Measurements from ENCODE around the gene HNRNPA1. TPM values are rescaled to one million over a fixed set of nuclear protein-coding genes. Genes with fewer than 3 reads are reported as not detected.

The HNRNPA1 gene
- total and polyA plus RNA-seq, 9 of the 15 experiments (the other 6 are each of a cell fraction or from before 2014, with no cell fraction given) = 1,166 to 2,703 (median 1,815) TPM

DNA sequence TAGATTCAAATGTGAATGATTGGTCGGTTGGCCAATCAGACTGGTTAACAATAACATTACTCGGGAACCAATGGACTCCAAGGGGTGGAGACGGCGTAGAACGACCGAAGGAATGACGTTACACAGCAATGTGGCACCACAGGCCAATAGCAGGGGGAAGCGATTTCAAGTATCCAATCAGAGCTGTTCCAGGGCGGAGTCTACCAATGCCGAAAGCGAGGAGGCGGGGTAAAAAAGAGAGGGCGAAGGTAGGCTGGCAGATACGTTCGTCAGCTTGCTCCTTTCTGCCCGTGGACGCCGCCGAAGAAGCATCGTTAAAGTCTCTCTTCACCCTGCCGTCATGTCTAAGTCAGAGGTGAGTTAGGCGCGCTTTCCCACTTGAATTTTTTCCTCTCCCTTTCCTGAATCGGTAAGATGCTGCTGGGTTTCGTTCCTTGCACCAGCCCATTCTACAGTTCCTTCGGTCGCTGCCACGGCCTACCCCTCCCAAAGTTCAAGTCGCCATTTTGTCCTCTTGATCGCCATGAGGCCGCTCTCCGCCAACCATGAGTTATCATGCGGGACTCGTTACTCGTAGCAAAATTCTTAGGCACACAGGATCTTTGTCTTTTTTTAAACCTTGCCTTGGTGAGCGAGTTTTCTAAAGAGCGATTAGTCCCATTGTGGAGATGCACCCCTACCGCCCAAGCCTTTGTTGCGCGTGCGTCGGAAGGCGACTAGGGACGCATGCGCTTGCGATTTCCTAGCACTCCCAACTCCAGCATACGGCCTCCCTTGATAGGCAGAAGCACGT, at the start of gene HNRNPA1 (continued):
- TF ChIP-seq, protein P1, sequence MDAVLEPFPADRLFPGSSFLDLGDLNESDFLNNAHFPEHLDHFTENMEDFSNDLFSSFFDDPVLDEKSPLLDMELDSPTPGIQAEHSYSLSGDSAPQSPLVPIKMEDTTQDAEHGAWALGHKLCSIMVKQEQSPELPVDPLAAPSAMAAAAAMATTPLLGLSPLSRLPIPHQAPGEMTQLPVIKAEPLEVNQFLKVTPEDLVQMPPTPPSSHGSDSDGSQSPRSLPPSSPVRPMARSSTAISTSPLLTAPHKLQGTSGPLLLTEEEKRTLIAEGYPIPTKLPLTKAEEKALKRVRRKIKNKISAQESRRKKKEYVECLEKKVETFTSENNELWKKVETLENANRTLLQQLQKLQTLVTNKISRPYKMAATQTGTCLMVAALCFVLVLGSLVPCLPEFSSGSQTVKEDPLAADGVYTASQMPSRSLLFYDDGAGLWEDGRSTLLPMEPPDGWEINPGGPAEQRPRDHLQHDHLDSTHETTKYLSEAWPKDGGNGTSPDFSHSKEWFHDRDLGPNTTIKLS (IDR thresholded peaks at IDR 0.05; ENCODE audit: borderline replicate concordance, low read depth) = no peak
- TF ChIP-seq WHSC1 (IDR thresholded peaks at IDR 0.05; ENCODE audit: low read length) = no peak
- 0 out of 2 replicates have a peak, but pooled peaks have one; percentile 4 for TF ChIP-seq EP300 (IDR thresholded peaks at IDR 0.05; ENCODE audit: low read length)
- TF ChIP-seq TAF1 (IDR thresholded peaks at IDR 0.05; ENCODE audit: control insufficient read depth, extremely low read depth, insufficient read depth, low read length, severe bottlenecking) = peak; percentile 98
- TF ChIP-seq ZNF444 (CRISPR knock-in tag; IDR thresholded peaks at IDR 0.05) = no peak
- TF ChIP-seq ETS2 (tag; IDR thresholded peaks at IDR 0.05; ENCODE audit: borderline replicate concordance, poor library complexity, severe bottlenecking) = no peak
- TF ChIP-seq ZNF263 (CRISPR knock-in tag; IDR thresholded peaks at IDR 0.05; ENCODE audit: borderline replicate concordance) = no peak
- TF ChIP-seq, protein P2, sequence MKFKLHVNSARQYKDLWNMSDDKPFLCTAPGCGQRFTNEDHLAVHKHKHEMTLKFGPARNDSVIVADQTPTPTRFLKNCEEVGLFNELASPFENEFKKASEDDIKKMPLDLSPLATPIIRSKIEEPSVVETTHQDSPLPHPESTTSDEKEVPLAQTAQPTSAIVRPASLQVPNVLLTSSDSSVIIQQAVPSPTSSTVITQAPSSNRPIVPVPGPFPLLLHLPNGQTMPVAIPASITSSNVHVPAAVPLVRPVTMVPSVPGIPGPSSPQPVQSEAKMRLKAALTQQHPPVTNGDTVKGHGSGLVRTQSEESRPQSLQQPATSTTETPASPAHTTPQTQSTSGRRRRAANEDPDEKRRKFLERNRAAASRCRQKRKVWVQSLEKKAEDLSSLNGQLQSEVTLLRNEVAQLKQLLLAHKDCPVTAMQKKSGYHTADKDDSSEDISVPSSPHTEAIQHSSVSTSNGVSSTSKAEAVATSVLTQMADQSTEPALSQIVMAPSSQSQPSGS (CRISPR knock-in tag; IDR thresholded peaks at IDR 0.05) = no peak
- TF ChIP-seq, protein P3, sequence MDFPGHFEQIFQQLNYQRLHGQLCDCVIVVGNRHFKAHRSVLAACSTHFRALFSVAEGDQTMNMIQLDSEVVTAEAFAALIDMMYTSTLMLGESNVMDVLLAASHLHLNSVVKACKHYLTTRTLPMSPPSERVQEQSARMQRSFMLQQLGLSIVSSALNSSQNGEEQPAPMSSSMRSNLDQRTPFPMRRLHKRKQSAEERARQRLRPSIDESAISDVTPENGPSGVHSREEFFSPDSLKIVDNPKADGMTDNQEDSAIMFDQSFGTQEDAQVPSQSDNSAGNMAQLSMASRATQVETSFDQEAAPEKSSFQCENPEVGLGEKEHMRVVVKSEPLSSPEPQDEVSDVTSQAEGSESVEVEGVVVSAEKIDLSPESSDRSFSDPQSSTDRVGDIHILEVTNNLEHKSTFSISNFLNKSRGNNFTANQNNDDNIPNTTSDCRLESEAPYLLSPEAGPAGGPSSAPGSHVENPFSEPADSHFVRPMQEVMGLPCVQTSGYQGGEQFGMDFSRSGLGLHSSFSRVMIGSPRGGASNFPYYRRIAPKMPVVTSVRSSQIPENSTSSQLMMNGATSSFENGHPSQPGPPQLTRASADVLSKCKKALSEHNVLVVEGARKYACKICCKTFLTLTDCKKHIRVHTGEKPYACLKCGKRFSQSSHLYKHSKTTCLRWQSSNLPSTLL (IDR thresholded peaks at IDR 0.05) = no peak
- no peak for TF ChIP-seq NCOA6 (IDR thresholded peaks at IDR 0.05)
- peak; percentile 46 for TF ChIP-seq CTBP1 (IDR thresholded peaks at IDR 0.05; ENCODE audit: borderline replicate concordance)
- TF ChIP-seq NFE2 (IDR thresholded peaks at IDR 0.05; ENCODE audit: low read depth) = no peak; the same call in 1 of the 2 replicates
- TF ChIP-seq TAF9B (IDR thresholded peaks at IDR 0.05; ENCODE audit: partially characterized antibody) = peak; percentile 97
- TF ChIP-seq MCM3 (IDR thresholded peaks at IDR 0.05) = no peak
- TF ChIP-seq, protein P4, sequence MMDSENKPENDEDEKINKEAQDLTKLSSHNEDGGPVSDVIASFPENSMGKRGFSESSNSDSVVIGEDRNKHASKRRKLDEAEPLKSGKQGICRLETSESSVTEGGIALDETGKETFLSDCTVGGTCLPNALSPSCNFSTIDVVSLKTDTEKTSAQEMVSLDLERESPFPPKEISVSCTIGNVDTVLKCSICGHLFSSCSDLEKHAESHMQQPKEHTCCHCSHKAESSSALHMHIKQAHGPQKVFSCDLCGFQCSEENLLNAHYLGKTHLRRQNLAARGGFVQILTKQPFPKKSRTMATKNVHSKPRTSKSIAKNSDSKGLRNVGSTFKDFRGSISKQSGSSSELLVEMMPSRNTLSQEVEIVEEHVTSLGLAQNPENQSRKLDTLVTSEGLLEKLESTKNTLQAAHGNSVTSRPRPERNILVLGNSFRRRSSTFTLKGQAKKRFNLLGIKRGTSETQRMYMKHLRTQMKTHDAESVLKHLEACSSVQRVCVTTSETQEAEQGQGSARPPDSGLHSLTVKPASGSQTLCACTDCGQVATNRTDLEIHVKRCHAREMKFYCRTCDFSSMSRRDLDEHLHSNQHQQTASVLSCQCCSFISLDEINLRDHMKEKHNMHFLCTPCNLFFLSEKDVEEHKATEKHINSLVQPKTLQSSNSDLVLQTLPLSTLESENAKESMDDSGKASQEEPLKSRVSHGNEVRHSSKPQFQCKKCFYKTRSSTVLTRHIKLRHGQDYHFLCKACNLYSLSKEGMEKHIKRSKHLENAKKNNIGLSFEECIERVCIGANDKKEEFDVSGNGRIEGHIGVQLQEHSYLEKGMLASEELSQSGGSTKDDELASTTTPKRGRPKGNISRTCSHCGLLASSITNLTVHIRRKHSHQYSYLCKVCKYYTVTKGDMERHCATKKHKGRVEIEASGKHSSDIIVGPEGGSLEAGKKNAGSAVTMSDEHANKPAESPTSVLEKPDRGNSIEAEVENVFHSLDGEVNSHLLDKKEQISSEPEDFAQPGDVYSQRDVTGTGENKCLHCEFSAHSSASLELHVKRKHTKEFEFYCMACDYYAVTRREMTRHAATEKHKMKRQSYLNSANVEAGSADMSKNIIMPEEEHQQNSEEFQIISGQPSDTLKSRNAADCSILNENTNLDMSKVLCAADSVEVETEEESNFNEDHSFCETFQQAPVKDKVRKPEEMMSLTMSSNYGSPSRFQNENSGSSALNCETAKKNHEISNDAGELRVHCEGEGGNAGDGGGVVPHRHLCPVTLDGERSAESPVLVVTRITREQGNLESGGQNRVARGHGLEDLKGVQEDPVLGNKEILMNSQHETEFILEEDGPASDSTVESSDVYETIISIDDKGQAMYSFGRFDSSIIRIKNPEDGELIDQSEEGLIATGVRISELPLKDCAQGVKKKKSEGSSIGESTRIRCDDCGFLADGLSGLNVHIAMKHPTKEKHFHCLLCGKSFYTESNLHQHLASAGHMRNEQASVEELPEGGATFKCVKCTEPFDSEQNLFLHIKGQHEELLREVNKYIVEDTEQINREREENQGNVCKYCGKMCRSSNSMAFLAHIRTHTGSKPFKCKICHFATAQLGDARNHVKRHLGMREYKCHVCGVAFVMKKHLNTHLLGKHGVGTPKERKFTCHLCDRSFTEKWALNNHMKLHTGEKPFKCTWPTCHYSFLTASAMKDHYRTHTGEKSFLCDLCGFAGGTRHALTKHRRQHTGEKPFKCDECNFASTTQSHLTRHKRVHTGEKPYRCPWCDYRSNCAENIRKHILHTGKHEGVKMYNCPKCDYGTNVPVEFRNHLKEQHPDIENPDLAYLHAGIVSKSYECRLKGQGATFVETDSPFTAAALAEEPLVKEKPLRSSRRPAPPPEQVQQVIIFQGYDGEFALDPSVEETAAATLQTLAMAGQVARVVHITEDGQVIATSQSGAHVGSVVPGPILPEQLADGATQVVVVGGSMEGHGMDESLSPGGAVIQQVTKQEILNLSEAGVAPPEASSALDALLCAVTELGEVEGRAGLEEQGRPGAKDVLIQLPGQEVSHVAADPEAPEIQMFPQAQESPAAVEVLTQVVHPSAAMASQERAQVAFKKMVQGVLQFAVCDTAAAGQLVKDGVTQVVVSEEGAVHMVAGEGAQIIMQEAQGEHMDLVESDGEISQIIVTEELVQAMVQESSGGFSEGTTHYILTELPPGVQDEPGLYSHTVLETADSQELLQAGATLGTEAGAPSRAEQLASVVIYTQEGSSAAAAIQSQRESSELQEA (IDR thresholded peaks at IDR 0.05; ENCODE audit: low read depth) = no peak

Data from K562 (cell line).